HL-60/S4 treated with phorbol 12-myristate 13-acetate at 8.2 ng/mL for 4 days and 3 days (cell line): ENCODE results near the gene TTC4.

ENCODE experiments used
- in situ Hi-C: fragments of 300-500 bp; cut with MboI; formaldehyde crosslinking; loops from 2 replicates; pipeline ENCODE4 v1.15.0; 2022; ENCODE audit warnings: low sequenced_read_pairs

The TTC4 gene

GRCh38 chr1:54703471-54703870 lies 12.2 kb upstream of the TTC4 start:
- in situ Hi-C loops: no loop called here

DNA sequence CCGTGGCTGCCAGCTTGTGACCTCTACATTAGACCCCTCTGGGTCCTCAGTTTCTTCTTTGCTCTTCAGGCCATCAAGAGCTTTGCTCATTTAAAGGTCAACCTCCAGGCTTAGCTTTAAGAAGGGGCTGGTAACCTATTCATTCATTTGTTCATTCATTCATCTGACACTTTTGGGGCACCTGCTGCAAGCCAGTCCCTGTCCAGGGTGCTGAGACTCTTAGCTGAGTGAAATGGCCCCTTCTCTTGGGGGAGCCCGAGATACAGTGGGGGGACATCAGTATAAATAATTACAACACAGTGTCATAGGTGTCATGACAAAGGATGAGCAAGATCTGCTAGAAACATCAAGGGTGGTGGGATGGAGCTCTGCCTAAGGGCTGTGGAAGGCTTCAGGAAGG lies 10.5 kb upstream of the TTC4 start:
- in situ Hi-C loops: no loop called here

DNA sequence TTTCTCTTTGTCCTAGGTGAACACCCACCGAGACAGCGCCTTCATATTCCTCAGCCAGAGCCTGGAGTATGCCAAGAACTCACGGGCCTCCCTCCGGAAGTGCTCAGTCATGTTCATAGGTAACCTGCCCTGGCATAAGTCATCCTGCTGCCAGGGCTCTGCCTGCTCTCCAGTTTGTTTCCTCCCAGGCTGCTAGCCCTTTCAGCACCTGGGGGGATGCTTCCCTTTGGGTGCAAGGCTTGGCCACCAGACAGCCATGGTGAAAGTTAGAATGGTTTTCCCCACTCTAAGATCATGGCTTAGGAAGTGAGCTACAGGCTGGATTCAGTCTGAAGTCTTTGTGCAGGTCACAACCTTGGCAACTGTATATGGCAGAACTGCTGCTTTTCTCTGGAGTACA lies 9.2 kb upstream of the TTC4 start:
- in situ Hi-C loops: no loop called here

DNA sequence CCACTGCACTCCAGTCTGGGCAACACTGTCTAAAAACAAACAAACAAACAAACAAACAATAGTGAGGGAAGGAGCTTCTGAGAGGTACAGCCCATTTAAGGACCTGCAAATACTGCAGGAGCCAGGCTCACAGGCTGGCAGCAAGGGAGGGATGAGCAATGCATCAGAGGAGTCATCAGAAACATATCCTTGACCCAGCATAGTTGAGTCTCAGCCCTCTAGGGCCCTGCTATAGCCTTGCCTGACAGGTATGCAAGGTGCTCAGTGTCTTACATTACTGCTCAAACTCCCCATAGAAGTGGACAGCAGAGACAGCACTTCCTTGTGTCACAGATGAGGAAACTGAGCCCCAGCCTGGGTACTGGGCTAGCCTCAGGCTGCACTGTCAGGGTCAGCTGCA lies 7.3 kb upstream of the TTC4 start:
- in situ Hi-C loops: no loop called here

DNA sequence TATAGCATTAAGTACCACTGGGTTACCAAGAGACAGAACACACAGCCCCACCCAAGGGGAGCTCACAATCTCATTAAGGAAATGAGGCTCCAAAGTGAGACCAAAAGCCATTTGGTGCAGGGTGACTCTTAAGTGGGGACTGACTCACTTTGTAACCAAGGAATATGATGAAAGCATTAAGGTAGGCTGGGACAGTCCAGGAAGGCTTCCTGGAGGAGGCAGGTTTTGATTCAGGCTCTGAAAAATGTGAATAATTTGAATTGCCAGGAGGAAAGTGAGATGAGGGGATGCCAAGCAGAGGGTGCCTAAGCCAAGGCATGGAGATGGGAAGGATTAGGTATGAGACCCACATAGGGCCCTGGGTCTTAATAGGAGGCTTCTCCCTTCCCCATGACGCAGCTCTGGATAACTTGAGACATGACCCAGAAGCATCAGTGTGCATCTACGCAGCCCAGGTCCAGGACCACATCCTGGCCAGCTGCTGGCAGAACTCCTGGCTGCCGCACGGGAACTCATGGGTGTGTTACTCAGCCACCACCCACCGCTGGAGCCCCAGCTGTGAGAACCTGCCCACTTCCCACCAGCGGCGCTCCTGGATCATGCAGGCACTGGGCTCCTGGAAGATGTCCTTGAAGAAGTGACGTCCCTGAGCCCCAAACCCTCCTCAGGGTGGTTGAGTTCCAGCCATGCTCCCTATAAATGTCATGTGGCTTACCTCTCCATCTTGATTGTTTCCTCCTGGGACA lies 5.9 kb upstream of the TTC4 start:
- in situ Hi-C loops: no loop called here

GRCh38 chr1:54710434-54710833 lies 5.2 kb upstream of the TTC4 start:
- in situ Hi-C loops: no loop called here

GRCh38 chr1:54710841-54711240 lies 4.8 kb upstream of the TTC4 start:
- in situ Hi-C loops: no loop called here

GRCh38 chr1:54711536-54711935 lies 4.1 kb upstream of the TTC4 start:
- in situ Hi-C loops: no loop called here

DNA sequence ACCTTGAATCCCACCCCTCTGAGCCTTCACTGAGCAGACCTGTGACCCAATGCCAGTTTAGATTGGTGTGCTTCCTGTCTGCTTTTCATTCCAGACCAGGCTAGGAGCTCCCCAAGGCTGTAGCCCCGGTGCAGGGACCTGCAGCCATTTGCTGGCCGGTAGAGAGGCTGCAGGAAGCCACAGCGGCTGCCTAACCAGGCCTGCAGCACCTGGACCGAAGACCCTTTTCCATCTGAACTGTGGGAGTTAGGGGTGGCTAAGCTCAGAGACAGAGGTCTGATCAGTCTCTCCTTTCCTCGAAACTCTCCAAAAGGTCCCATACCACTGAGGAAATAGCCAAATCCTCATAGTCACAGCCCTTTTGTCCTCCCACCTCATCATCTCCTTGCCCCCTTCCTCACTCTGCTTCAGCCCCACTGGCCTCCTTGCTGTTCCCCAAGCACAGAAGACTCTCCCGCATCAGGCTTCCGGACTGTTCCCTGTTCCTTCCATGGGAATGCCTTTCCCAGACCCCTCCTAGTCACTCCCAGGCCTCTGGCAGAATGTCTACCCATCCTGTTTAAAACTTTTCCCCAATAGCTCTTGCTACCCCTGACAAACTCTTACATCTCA lies 674 bp upstream of the TTC4 start:
- in situ Hi-C loops: no loop called here

DNA sequence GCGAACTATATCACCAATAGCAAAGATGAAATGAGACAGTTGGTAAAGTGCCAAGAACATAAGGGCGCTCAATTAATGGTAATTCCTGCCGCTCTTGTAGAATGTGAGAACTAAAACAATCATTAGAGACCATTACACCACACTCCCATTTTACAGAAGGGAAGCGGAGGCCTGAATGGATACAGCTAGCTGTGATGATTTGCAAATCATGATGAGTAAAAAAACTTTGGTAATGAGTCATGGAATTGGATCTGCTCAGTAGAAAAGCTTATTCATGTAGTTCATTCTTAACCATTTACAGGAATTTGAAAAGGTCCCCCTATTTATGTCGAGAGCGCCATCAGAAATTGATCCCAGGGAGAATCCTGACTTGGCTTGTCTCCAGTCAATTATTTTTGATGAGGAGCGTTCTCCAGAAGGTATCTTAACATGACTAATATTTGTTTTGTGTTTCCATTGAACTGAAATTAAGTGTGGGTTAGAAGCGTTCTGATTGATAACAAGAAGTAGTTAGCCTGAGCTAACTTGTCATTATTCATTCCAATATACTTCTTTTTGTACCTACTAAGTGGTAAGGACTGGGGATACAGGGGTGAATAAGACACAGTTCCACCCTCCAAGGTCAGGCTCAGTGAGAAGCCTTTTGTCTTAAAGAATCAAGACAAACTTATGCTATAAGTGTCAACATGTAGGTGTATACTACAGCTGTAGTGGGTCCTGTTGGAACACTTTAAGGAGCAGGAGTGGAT lies 812 bp downstream of the TTC4 start:
- in situ Hi-C loops: no loop called here

- in situ Hi-C loops: no loop called here
These were observed 6.1 kb downstream of the TTC4 start for GRCh38 chr1:54721719-54722118.

GRCh38 chr1:54723985-54724384 lies 8.3 kb downstream of the TTC4 start:
- in situ Hi-C loops: no loop called here

DNA sequence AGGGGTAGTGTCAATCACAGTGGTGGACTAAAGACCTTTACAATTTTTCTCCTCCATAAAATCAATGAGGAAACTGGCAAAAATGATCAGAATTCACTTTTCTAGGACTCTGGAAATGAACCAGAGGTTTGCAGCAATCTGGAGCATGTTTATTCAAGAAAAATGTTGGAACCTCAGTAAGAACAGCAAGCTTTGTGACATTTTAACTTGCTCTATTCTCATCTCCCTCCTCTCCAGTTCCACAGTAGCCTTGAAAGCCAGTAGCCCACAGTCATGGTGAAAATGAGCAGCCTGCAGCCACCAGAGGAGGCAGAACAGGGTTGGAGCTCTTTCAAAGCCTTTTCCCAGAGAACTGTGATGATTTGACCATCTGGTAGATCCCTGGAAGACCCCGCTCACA lies 9.1 kb downstream of the TTC4 start:
- in situ Hi-C loops: no loop called here

DNA sequence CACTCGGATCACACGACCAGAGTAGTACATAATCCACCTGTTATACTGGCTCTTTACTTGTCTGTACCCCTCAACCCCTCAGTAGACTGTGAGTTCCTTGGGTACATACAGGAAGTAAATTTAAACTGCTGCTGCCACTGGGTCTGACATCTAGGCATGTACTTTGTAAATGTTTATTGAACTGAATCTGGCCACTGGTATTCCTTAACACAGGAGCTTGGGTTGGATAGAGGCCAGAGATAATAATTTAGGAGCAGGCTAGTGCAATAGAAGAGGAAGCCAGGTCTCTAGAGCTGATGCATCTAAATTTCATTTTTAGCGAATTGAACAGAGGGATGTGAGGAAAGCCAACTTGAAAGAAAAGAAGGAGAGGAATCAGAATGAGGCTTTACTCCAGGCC lies 12.4 kb downstream of the TTC4 start:
- in situ Hi-C loops: no loop called here

GRCh38 chr1:54736685-54737084 lies 21.0 kb downstream of the TTC4 start:
- in situ Hi-C loops: no loop called here

DNA sequence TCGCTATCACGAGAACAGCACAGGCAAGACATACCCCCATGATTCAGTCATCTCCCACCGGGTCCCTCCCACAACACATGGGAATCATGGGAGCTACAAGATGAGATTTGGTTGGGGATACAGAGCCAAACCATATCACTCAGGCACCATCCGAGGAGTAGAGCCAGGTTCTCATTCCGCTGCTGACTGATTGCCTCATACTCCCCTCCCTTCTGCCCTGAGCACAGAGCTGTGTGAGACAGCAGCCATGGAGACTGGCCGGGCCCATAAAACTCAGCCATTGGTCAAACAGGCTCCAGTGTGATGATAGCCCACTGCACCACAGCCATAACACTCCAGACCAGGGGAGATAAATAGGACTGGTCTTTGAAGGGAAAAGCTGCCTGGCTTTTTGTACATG lies 22.6 kb downstream of the TTC4 start:
- in situ Hi-C loops: no loop called here

DNA sequence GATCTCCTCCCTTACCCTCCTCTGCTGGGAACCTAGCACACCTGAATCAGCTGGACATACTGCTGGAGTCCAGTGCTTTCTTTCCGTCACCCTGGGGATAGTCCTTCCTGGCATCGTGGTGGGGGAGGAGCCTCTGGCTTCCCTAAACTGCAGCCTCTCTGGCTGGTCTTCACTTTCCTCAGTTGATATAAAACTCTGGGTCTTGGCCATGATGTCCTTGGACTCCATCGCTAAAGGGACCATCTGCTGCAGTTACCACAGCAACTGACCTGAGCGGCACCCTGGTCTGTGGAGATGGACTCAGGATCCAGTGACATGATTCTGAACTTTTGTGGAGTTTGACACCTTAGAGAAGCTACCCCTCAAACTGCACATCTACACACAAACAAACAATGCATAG lies 25.9 kb downstream of the TTC4 start:
- in situ Hi-C loops: no loop called here

- in situ Hi-C loops: no loop called here
These were observed 26.6 kb downstream of the TTC4 start for GRCh38 chr1:54742282-54742681.

GRCh38 chr1:54743416-54744226 lies 28.0 kb downstream of the TTC4 start:
- in situ Hi-C loops: no loop called here

GRCh38 chr1:54744696-54745095 lies 29.0 kb downstream of the TTC4 start:
- in situ Hi-C loops: no loop called here

- in situ Hi-C loops: no loop called here
These were observed 29.6 kb downstream of the TTC4 start for GRCh38 chr1:54745274-54745673.
